ENCODE measurements around the gene IFITM10.
"Not testable (repeated sequence)": the region's sequence is repeated elsewhere in the genome, so short reads cannot be mapped to it uniquely, and the experiment has no call there.

The IFITM10 gene

DNA sequence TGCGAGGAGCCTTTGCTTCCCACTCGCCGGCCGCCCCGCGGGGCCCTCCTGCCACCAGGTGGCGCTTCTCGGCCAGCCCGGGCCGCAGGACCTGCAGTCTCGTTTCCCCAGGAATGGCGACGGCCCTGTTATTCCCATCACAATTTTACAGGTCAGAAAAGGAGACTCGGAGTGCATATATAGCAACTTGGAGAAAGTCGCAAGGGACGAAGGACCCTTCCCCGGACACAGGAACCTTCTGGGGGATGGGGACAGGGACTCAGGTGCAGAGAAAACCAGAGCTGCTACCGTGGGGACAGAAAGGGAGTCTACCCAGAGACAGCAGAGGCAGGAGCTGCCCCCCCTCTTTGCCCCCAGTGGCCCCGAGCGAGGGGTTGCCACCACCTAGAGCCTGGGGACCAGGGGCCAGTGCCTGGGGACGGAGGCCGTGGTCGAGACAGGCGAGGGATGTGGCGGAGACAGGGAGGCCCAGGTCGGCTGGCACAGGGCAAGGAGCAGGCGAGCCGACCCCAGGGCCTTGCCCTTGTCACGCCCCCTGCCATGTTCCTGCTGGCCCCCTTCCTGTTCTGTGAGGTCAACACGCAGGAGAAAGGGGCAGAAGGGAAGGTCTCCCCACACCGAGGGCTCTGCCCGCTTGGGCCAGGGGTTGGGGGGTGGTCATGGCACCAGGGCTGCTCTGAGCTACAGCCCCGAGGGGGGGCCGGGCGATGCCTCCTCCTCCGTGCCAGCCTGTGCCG lies 56.9 kb downstream of the IFITM10 start:
- Histone ChIP-seq H2AFZ (ENCODE audit: low read depth, low read length) (peak overlapping the region; percentile 95), H3K36me3 (ENCODE audit: insufficient read depth, low read length) (no peaks in the 10 kb centered on the region), H3K9me3 (ENCODE audit: low read length) (no peaks in the 10 kb centered on the region), H3K4me1 (ENCODE audit: insufficient read depth, low read length) (peaks cover 6% of the 10 kb centered on the region), H3K27me3 (ENCODE audit: insufficient read depth, low read length) (peaks cover 27% of the 10 kb centered on the region), H3K4me3 (ENCODE audit: low read length) (peak overlapping the region; percentile 85)

DNA sequence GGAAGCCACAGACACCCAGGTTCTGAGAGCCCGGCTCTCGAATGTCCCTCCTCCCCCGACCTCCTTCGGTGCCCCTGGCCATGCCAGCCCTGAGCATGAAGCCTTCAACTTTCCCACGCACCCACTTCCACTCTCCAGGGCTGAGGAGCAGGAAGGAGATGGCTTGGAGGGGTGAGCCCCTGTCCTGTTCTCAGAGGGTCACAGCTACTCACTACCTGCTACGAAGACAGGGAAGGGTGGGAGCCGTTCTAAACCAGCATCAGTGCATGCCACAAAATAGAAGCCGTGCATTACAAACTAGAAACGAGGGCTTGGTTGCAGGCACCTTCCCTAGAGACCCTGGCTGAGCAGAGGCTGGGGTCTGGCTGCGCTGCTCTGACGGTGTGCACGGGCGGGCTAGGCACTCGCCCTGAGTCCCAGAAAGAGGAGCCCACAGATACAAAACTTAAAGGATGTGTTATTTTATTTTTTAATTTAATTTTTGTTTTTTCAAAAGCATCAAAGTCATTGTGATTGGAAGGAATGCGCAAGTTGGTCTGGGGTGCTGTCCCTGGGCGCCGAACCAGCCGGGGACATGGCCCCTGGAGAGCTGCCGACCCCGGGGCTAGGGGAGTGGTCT lies 57.6 kb downstream of the IFITM10 start:
- Histone ChIP-seq H3K27me3 (ENCODE audit: insufficient read depth, low read length) (peaks cover 27% of the 10 kb centered on the region), H2AFZ (ENCODE audit: low read depth, low read length) (no peak overlapping the region), H3K4me3 (ENCODE audit: low read length) (no peak overlapping the region), H3K9me3 (ENCODE audit: low read length) (no peaks in the 10 kb centered on the region), H3K36me3 (ENCODE audit: insufficient read depth, low read length) (no peaks in the 10 kb centered on the region), H3K4me1 (ENCODE audit: insufficient read depth, low read length) (peaks cover 6% of the 10 kb centered on the region)

- no peaks in the 10 kb centered on the region for H3K36me3 ChIP-seq (ENCODE audit: insufficient read depth, low read length)
- no peak overlapping the region for H2AFZ ChIP-seq (ENCODE audit: low read depth, low read length)
- H3K4me3 ChIP-seq (ENCODE audit: low read length): no peak overlapping the region
- H3K27me3 ChIP-seq (ENCODE audit: insufficient read depth, low read length): peaks cover 27% of the 10 kb centered on the region
- H3K4me1 ChIP-seq (ENCODE audit: insufficient read depth, low read length): peaks cover 6% of the 10 kb centered on the region
- H3K9me3 ChIP-seq (ENCODE audit: low read length): no peaks in the 10 kb centered on the region
These were observed 58.3 kb downstream of the IFITM10 start for GRCh38 chr11:1691878-1692707.

DNA sequence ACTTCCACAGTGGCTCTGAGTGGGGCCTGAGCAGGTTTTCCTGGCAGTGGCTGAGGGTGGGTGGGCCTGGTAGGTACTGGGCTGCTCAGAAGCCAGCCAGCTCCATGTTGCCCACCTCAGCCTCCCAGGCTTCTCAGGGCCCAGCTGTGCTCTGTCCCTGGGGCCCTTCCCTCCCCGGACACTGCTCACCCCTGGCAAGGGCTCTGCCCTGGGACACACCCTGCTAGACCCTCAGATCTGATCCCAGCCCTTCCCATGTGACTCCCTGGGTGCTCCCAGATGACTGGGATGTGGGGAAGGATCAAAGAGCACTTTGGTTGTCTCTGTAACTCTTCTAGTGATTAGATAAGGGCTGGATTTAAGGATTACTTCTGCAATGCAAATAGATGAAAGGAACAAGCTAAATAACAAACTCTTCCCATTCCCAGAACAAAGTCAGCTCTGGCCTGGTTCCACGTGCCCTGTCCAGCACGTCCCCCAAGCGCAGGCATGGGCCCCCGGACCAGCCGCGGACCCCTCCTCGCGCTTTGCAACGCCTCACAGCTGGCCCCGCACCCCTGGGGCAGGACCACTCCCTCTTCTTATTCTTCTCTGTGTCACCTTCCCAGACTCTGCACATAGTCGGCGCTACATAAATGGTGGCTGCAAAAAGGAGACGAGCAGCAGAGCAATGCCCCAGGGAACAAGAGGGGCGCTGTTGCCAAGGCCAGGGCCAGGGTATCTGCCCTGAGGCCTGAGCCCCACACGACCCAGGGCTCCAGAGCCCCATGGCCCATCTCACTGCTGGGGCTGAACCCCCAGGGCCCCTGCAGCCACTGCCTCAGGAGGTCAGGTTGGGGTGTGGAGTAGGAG lies 59.1 kb downstream of the IFITM10 start:
- no peak overlapping the region for H2AFZ ChIP-seq (ENCODE audit: low read depth, low read length)
- no peaks in the 10 kb centered on the region for H3K36me3 ChIP-seq (ENCODE audit: insufficient read depth, low read length)
- H3K27me3 ChIP-seq (ENCODE audit: insufficient read depth, low read length): peaks cover 27% of the 10 kb centered on the region
- no peak overlapping the region for H3K4me3 ChIP-seq (ENCODE audit: low read length)
- no peaks in the 10 kb centered on the region for H3K9me3 ChIP-seq (ENCODE audit: low read length)
- peaks cover 6% of the 10 kb centered on the region for H3K4me1 ChIP-seq (ENCODE audit: insufficient read depth, low read length)

- H3K9me3 ChIP-seq (ENCODE audit: low read length): no peaks in the 10 kb centered on the region
- H3K27me3 ChIP-seq (ENCODE audit: insufficient read depth, low read length): peaks cover 27% of the 10 kb centered on the region
- H3K4me1 ChIP-seq (ENCODE audit: insufficient read depth, low read length): peaks cover 6% of the 10 kb centered on the region
- H3K36me3 ChIP-seq (ENCODE audit: insufficient read depth, low read length): no peaks in the 10 kb centered on the region
- H2AFZ ChIP-seq (ENCODE audit: low read depth, low read length): no peak overlapping the region
- H3K4me3 ChIP-seq (ENCODE audit: low read length): no peak overlapping the region
These were observed 60.0 kb downstream of the IFITM10 start for GRCh38 chr11:1690167-1691025.

GRCh38 chr11:1689250-1690166 lies 60.9 kb downstream of the IFITM10 start:
- peaks cover 27% of the 10 kb centered on the region for H3K27me3 ChIP-seq (ENCODE audit: insufficient read depth, low read length)
- H2AFZ ChIP-seq (ENCODE audit: low read depth, low read length); H3K9me3 ChIP-seq (ENCODE audit: low read length); H3K4me1 ChIP-seq (ENCODE audit: insufficient read depth, low read length); H3K4me3 ChIP-seq (ENCODE audit: low read length); H3K36me3 ChIP-seq (ENCODE audit: insufficient read depth, low read length): not testable (repeated sequence)

- not testable (repeated sequence) for H3K36me3 ChIP-seq (ENCODE audit: insufficient read depth, low read length); H3K9me3 ChIP-seq (ENCODE audit: low read length); H3K4me3 ChIP-seq (ENCODE audit: low read length); H2AFZ ChIP-seq (ENCODE audit: low read depth, low read length); H3K4me1 ChIP-seq (ENCODE audit: insufficient read depth, low read length)
- peaks cover 27% of the 10 kb centered on the region for H3K27me3 ChIP-seq (ENCODE audit: insufficient read depth, low read length)
These were observed 62.0 kb downstream of the IFITM10 start for GRCh38 chr11:1688336-1688947.

DNA sequence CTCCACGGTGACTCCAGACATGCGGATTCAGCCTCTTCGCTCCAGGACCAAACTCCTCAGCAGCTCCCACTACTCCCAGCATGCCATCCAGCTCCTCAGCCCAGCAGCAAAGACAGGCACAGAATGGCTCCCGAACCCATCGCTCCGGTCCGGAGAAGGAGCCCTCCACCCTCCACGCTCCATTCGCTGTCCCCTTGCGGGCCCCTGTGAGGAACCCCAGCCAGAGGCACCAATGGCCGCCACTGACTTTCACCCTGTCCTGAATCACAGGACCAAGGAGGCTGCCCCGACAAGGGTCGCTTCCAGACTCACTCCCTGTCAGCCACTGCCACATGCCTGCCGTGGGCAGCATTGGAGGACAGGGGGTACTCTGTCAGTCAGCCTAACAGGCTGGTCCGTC lies 64.2 kb downstream of the IFITM10 start:
- H2AFZ ChIP-seq (ENCODE audit: low read depth, low read length); H3K9me3 ChIP-seq (ENCODE audit: low read length); H3K36me3 ChIP-seq (ENCODE audit: insufficient read depth, low read length); H3K4me3 ChIP-seq (ENCODE audit: low read length); H3K4me1 ChIP-seq (ENCODE audit: insufficient read depth, low read length): not testable (repeated sequence)
- H3K27me3 ChIP-seq (ENCODE audit: insufficient read depth, low read length): peaks cover 20% of the 10 kb centered on the region

DNA sequence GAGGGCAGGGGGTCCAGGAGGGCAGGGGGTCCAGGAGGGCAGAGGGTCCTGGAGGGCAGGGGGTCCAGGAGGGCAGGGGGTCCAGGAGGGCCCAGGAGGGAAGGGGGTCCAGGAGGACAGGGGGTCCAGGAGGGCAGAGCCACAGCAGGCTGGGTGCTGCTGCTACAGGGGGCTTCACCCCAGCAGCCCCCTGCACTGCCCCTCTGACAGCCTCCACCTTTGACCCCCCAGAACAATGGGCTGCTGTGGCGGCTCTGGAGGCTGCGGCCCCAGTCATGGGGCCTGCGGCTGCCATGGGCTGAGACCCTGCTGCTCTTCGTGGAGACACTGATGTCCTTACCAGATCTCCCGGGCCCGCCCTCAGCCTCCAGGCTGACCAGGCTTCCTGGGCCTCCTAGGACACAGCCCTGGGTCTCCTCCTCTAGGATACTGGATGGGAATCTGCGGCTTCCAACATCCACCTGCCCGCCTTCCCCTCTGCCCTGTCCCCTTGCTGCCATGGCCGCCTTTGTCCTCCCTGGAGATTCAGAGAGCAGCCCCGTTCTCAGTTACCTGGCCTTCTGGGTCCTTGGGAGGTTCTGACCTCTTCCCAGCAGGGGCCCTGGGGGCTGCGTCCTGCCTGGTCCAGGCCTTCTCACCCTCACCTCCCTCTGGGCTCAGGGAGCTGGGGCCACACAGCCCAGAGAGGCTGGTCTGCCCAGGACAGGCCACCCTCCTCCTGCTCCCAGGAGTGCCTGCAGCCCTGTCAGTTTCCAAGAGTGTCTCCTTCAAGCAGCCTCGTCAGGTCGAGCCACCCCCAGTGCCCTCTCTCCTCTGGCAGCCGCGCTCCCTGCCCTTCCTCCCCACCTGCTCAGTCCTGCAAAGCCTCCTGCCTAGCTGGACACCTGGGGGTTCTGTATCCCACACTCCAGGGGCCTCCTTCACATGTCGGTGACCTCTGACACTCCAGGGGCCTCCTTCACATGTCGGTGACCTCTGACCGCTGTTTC lies 65.2 kb downstream of the IFITM10 start:
- H3K27me3 ChIP-seq (ENCODE audit: insufficient read depth, low read length): peaks cover 11% of the 10 kb centered on the region
- not testable (repeated sequence) for H2AFZ ChIP-seq (ENCODE audit: low read depth, low read length); H3K9me3 ChIP-seq (ENCODE audit: low read length); H3K36me3 ChIP-seq (ENCODE audit: insufficient read depth, low read length); H3K4me1 ChIP-seq (ENCODE audit: insufficient read depth, low read length); H3K4me3 ChIP-seq (ENCODE audit: low read length)

- H3K4me3 ChIP-seq (ENCODE audit: low read length); H2AFZ ChIP-seq (ENCODE audit: low read depth, low read length); H3K9me3 ChIP-seq (ENCODE audit: low read length); H3K36me3 ChIP-seq (ENCODE audit: insufficient read depth, low read length); H3K4me1 ChIP-seq (ENCODE audit: insufficient read depth, low read length); H3K27me3 ChIP-seq (ENCODE audit: insufficient read depth, low read length): not testable (repeated sequence)
These were observed 66.4 kb downstream of the IFITM10 start for GRCh38 chr11:1683904-1684572.

All from neuron (in vitro differentiated cells).